ENCODE data around the gene KCNK13.

The KCNK13 gene

GRCh38 chr14:90136904-90137303, 75.1 kb downstream of the KCNK13 start:
- no peak for TF ChIP-seq FOXM1 (IDR thresholded peaks at IDR 0.05; ENCODE audit: borderline replicate concordance, low read depth)
- no peak for TF ChIP-seq EGR1 (IDR thresholded peaks at IDR 0.05)
- no peak for TF ChIP-seq NFIC (IDR thresholded peaks at IDR 0.05)
- no peak for TF ChIP-seq ZBTB7A (IDR thresholded peaks at IDR 0.05; ENCODE audit: low read depth)
- TF ChIP-seq EP300 (IDR thresholded peaks at IDR 0.05; ENCODE audit: borderline replicate concordance): no peak
- TF ChIP-seq USF1 (IDR thresholded peaks at IDR 0.05): no peak
- no peak for TF ChIP-seq TAF1 (IDR thresholded peaks at IDR 0.05; ENCODE audit: low read depth)
- no peak for TF ChIP-seq CREB1 (IDR thresholded peaks at IDR 0.05; ENCODE audit: low read depth)
- no peak for TF ChIP-seq TCF12 (IDR thresholded peaks at IDR 0.05; ENCODE audit: low read depth)
- no peak for TF ChIP-seq CEBPB (IDR thresholded peaks at IDR 0.05)
- no peak for TF ChIP-seq YY1 (IDR thresholded peaks at IDR 0.05; ENCODE audit: low read depth)
- TF ChIP-seq REST (IDR thresholded peaks at IDR 0.05; ENCODE audit: low read depth): no peak
- no peak for TF ChIP-seq TEAD4 (IDR thresholded peaks at IDR 0.05)
- no peak for TF ChIP-seq RAD21 (IDR thresholded peaks at IDR 0.05; ENCODE audit: low read depth)
- TF ChIP-seq MAX (IDR thresholded peaks at IDR 0.05): no peak

GRCh38 chr14:90137807-90138206, 76.0 kb downstream of the KCNK13 start:
- TF ChIP-seq REST (IDR thresholded peaks at IDR 0.05; ENCODE audit: low read depth): no peak
- TF ChIP-seq NFIC (IDR thresholded peaks at IDR 0.05): no peak
- no peak for TF ChIP-seq TAF1 (IDR thresholded peaks at IDR 0.05; ENCODE audit: low read depth)
- TF ChIP-seq ZBTB7A (IDR thresholded peaks at IDR 0.05; ENCODE audit: low read depth): no peak
- TF ChIP-seq EGR1 (IDR thresholded peaks at IDR 0.05): no peak
- TF ChIP-seq YY1 (IDR thresholded peaks at IDR 0.05; ENCODE audit: low read depth): no peak
- no peak for TF ChIP-seq FOXM1 (IDR thresholded peaks at IDR 0.05; ENCODE audit: borderline replicate concordance, low read depth)
- TF ChIP-seq EP300 (IDR thresholded peaks at IDR 0.05; ENCODE audit: borderline replicate concordance): no peak
- TF ChIP-seq CEBPB (IDR thresholded peaks at IDR 0.05): no peak
- TF ChIP-seq RAD21 (IDR thresholded peaks at IDR 0.05; ENCODE audit: low read depth): no peak

- TF ChIP-seq EGR1 (IDR thresholded peaks at IDR 0.05): no peak
- TF ChIP-seq YY1 (IDR thresholded peaks at IDR 0.05; ENCODE audit: low read depth): no peak
- no peak for TF ChIP-seq TEAD4 (IDR thresholded peaks at IDR 0.05)
- no peak for TF ChIP-seq ZBTB7A (IDR thresholded peaks at IDR 0.05; ENCODE audit: low read depth)
- TF ChIP-seq RAD21 (IDR thresholded peaks at IDR 0.05; ENCODE audit: low read depth): no peak
- TF ChIP-seq USF1 (IDR thresholded peaks at IDR 0.05): no peak
- TF ChIP-seq CREB1 (IDR thresholded peaks at IDR 0.05; ENCODE audit: low read depth): no peak
- TF ChIP-seq NFIC (IDR thresholded peaks at IDR 0.05): no peak
- no peak for TF ChIP-seq TAF1 (IDR thresholded peaks at IDR 0.05; ENCODE audit: low read depth)
- no peak for TF ChIP-seq CEBPB (IDR thresholded peaks at IDR 0.05)
- TF ChIP-seq EP300 (IDR thresholded peaks at IDR 0.05; ENCODE audit: borderline replicate concordance): no peak
- TF ChIP-seq TCF12 (IDR thresholded peaks at IDR 0.05; ENCODE audit: low read depth): no peak
- TF ChIP-seq MAX (IDR thresholded peaks at IDR 0.05): no peak
- no peak for TF ChIP-seq REST (IDR thresholded peaks at IDR 0.05; ENCODE audit: low read depth)
- no peak for TF ChIP-seq FOXM1 (IDR thresholded peaks at IDR 0.05; ENCODE audit: borderline replicate concordance, low read depth)
These were observed 77.4 kb downstream of the KCNK13 start for GRCh38 chr14:90139199-90139598.

GRCh38 chr14:90140298-90140955, 78.6 kb downstream of the KCNK13 start:
- no peak for TF ChIP-seq EP300 (IDR thresholded peaks at IDR 0.05; ENCODE audit: borderline replicate concordance)
- no peak for TF ChIP-seq TCF12 (IDR thresholded peaks at IDR 0.05; ENCODE audit: low read depth)
- TF ChIP-seq RAD21 (IDR thresholded peaks at IDR 0.05; ENCODE audit: low read depth): no peak
- TF ChIP-seq CEBPB (IDR thresholded peaks at IDR 0.05): no peak
- TF ChIP-seq REST (IDR thresholded peaks at IDR 0.05; ENCODE audit: low read depth): no peak
- TF ChIP-seq ZBTB7A (IDR thresholded peaks at IDR 0.05; ENCODE audit: low read depth): no peak
- no peak for TF ChIP-seq CREB1 (IDR thresholded peaks at IDR 0.05; ENCODE audit: low read depth)
- no peak for TF ChIP-seq USF1 (IDR thresholded peaks at IDR 0.05)
- TF ChIP-seq TEAD4 (IDR thresholded peaks at IDR 0.05): no peak
- TF ChIP-seq TAF1 (IDR thresholded peaks at IDR 0.05; ENCODE audit: low read depth): no peak
- TF ChIP-seq NFIC (IDR thresholded peaks at IDR 0.05): no peak
- TF ChIP-seq YY1 (IDR thresholded peaks at IDR 0.05; ENCODE audit: low read depth): no peak
- no peak for TF ChIP-seq MAX (IDR thresholded peaks at IDR 0.05)
- TF ChIP-seq EGR1 (IDR thresholded peaks at IDR 0.05): no peak
- no peak for TF ChIP-seq FOXM1 (IDR thresholded peaks at IDR 0.05; ENCODE audit: borderline replicate concordance, low read depth)
